Endometrial microvascular endothelial cells (primary cell): Measurements from ENCODE around the gene SLC25A52. TPM values are rescaled to one million over a fixed set of nuclear protein-coding genes. Genes with fewer than 3 reads are reported as not detected.
"Not testable (repeated sequence)": the region's sequence is repeated elsewhere in the genome, so short reads cannot be mapped to it uniquely, and the experiment has no call there.

Source experiments
- in situ Hi-C: cut with HindIII; loops from 2 replicates; pipeline ENCODE4 v1.10.0; 2017; ENCODE audit warnings: low sequenced_read_pairs, low pct_unique_long_range_greater_than_20kb; ENCODE audit errors: inconsistent ontology term
- total RNA-seq: library from RNA; depleted of rRNA; stranded (reverse); fragments of >200 nt; gene quantifications from one replicate; pipeline ENCODE4 v1.2.3, GENCODE V29; 2015; ENCODE audit errors: inconsistent ontology term

Gene SLC25A52, protein sequence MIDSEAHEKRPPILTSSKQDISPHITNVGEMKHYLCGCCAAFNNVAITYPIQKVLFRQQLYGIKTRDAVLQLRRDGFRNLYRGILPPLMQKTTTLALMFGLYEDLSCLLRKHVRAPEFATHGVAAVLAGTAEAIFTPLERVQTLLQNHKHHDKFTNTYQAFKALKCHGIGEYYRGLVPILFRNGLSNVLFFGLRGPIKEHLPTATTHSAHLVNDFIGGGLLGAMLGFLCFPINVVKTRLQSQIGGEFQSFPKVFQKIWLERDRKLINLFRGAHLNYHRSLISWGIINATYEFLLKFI
- not detected for total RNA-seq

DNA sequence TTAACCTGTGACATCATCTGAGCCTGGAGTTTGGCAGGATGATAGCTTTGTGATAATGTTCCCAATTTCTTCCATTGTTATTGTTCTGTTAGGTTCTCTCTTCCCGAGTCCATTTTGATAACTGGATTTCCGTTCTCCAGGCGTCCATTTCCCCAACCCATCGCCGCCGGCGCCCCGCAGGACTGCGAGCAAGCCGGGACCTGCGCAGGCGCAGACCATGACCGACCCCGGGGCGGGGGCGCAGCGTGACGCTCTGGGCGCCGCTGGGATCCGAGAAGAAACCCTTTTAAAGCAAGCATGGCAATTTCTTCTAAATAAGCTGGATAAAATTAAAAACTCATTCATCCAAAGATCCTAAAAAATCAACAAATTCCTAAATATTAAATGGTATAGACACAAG is at the start of gene SLC25A52:
Gene SLC25A52, minus strand, starts transcription at position 186 of the 400 bp plus-strand sequence. CDS start 219 bp downstream, outside the sequence.
- in situ Hi-C loops: no loop called here

DNA sequence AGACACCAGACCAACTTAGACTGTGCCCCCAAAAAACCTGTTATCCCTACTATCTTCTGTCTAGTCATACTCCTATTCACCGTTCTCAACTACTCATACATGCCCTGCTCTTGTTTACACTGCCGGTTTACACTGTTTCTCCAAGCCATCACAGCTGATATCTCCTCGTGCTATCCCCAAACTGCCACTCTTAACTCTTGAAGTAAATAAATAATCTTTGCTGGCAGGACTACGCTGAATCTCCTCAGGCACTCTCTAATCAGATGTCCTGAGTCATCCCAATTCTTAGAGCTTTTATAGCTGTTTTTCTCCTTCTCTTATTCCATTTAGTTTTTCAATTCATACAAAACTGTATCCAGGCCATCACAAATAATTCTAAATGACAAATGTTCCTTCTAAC is 48.4 kb upstream of the SLC25A52 start:
- in situ Hi-C loops: not testable (repeated sequence)

DNA sequence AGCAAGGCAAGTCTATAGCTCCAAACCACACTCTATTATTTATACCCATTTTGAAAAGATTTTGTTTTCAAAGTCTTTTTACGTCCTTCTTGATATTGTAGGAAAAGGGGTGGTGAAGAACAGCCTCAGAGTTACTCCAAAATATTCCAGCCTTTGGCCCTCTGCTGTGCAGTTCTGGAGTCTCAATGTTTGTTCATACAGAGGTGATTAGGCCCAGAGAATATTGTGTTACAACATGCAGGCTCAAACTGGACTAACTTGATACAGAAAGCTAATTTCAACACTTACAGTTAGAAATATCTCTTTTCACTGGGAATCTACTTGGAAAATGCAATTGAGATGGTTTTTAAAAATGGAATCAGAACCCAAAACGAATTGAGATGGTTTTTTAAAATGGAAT is 40.4 kb upstream of the SLC25A52 start:
- in situ Hi-C loops: no loop called here

DNA sequence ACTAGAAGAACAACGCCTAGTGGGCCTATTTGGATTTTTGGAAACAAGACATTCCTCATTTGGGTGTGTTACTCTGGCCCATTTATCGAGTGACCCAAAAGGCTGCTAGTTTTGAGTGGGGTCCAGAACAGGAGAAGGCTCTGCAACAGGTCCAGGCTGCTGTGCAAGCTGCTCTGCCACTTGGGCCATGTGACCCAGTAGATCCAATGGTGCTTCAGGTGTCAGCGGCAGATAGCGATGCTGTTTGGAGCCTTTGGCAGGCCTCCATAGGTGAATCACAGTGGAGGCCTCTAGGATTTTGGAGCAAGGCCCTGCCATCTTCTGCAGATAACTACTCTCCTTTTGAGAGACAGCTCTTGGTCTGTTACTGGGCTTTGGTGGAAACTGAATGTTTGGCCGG is 38.6 kb upstream of the SLC25A52 start:
- in situ Hi-C loops: not testable (repeated sequence)

DNA sequence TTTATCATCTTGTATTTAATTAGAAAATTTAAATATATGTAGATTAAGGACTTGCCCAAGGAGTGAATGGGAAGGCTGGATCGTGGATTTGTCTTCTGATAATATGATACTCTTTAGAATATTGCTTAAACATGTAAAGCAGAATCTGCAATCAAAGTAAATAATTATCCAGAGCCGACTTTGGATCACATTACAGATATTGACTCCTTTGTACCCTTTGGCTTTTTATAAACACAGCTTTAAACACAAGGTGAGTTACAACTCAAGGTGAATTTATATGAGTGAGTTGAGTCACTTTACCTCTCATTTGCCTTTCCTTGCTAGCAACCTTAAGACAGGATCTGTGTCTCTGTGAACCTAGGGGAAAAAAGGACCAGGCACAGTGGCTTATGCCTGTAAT is 37.7 kb upstream of the SLC25A52 start:
- in situ Hi-C loops: no loop called here

DNA sequence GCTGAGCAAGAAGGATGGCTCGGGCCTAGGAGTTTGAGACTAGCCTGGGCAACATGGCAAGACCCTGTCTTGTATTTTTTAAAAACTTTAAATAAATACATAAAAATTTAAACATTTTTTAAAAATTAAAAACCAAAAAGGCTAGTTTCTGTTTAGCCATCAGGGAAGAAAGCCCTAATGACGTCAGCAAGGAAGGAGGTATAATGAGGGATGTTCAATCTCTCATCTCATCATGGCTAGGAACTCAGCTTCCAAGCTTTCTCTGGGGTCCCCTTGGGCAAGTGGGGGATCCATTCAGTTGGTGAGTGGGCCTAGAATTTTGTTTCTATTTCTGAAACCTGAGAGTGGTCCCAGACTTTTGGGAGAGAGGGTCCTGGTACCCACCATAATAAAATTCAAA is 35.1 kb upstream of the SLC25A52 start:
- in situ Hi-C loops: no loop called here

DNA sequence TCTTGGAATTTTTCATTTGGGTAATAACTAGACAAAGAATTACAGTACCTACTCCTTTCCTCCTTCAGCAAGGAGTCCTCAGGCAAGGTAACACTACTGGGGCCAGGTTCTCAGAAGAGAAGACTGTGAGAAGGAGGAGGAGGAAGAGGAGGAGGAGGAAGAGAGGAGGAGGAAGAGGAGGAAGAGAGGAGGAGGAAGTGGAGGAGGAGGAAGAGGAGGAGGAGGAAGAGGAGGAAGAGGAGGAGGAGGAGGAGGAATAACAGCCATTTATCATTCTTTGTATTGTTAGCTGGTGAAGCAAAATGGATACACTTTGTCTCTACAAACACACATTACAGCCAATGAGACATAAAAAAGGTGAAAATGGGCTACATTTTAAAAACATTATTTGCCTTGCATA is 32.9 kb upstream of the SLC25A52 start:
- in situ Hi-C loops: no loop called here

DNA sequence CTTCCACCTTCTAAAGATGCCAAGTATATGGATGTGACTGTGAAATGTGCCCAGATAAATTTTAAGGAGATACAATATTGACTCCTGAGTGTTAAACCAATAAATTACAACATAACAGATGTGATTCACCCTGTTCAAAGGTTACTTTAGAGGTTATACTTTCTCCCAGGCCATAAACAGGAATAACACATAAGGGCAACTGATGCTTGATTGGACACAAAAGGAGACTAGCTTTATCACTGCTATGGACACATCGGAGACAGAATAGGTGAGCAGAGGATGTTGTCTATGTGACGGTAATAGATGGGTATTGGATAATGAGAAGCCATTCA is 31.9 kb upstream of the SLC25A52 start:
- in situ Hi-C loops: no loop called here

DNA sequence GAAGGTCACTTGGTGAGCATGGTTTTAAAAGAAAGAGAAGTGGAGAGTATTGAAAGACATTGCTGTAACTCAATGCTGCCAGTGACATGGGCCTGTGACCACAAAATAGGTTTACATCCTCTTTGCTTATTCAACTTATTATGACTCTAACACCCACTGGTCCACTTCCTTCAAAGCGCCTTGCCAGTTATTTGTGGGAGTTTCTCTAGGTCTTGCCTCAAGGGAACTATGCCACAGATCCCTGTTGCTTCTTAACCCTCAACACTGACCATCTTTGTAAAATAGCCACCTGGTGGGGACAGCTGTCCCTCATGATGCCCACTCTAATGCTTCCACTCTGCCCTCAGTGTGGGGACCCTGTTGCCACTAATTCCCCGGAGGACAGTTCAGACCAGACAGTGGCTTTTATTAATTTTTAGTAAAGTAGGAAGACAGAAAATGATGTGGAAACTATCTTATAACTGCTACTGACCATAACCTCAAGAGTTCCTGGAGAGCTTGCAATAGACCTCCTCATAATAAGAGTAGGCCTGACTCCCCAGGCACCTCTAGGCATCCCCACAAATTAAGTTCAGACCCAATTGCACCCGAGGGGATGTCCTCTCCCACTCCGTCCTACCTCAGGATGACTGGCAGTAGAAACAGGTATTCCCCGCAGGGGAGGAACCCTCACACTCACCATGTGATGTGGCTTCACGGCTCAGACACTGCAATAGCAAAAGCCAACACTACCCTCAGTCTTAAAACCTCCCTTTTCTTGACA is 31.3 kb upstream of the SLC25A52 start:
- in situ Hi-C loops: no loop called here

DNA sequence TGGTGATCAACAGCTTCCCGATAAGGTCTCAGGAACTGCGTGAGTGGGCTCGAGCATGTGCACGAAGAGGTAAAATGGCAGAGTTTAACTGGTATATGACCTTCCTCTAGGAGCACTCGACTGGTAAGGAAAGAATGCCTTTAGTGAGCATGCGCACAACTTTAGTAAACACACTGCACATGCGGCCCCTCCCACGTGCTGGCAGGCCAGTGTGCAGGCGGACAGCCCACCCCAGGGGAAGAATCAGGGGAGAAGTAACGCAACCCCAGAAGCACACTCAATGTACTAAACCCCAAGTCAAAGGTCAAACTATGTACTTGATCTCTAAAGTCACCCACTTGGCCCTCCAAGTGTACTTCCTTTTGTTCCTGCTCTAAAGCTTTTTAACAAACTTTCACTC is 28.7 kb upstream of the SLC25A52 start:
- in situ Hi-C loops: no loop called here

DNA sequence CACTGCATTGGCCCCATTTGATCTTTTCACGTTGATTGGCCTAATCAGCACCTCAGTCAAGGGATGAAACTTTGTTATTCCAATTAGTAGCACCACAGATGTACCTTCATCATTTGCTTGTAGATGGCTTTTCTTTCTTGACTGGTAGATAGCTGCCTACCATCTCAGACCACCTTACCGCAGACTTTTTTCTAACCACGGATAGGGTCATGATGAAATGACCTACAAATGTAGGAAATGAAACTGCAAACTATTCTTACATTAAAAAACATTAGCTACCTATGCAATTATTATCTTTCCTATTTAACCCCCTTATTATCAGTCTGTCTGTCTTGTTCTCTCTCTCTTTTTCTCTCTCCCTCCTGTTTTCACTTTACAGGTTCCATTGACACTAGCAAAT is 22.4 kb upstream of the SLC25A52 start:
- in situ Hi-C loops: no loop called here

DNA sequence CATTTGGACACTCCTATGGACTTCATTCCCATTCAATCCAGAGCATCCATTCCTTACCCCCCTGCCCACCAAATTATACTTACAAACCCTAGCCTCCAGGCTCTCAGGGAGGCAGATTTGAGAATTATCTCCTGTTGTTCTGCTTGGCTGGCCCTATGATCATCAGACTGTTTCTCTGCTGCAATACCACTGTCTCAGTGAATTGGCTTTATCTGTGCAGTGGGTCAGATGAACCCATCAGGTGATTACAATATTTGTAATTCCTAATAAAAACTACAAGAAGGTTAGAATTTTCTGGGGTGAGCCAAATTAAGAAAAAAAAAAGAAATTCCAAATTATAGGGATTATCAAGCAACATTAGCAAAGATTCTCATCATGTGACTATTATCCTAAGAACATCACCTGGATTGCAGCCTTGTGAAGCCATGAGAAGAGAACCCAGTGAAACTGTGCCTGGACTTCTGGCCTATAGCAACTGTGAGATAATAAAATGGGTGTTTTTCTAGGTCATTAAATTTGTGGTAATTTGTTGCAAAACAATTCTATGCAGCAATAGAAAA is 17.8 kb upstream of the SLC25A52 start:
- in situ Hi-C loops: no loop called here

DNA sequence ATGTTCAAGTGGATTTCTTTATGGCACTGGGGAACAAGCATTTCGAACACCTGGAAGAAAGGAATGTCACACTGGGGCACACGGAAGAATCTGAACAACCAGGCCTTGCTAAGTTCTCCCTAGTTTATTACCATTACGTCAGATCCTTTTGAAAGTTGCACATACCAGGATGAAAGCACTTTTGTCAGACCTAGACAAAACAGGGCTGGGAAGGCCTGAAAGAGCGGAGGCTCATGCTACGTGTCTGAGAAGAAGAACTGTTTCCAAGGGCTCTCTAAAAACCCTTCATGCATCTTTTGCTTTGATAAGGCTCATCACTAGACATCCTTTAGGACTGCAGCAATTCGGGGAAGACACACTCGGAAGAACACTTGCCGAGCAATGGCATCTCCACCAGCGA is 15.4 kb upstream of the SLC25A52 start:
- in situ Hi-C loops: no loop called here

DNA sequence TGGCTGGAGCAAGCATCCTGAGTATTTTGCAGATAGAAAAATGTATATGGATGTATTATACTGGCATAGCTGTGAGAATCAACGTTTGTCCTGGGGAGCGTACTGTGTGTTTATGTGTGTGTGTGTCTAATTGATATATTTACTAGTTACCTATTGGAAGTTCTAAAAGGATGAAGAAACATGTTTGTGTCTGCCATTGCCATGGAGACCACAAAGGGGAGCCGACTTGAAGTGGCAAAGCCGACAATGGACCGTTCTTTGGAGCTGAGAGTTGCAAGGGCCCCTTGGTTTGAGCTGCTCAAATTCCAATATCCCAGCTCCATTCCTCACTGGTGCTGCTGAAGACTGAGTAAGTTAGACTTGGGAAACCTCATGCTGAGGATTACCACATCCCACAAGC is 14.3 kb upstream of the SLC25A52 start:
- in situ Hi-C loops: no loop called here

DNA sequence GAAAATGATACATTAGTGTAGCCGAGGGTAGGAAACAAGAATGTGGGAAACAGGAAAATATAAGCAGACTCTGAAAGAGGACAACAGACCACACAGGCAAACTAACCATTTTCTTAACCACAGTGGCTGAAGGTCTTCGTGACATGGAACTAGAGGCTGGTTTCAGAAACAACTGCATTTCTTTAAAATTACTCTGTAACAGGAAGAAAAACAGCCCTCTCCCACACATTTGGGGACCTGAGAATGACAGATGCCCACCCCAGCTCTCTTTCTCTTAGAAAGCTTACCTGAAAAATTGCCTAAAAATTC is 13.8 kb upstream of the SLC25A52 start:
- in situ Hi-C loops: no loop called here

DNA sequence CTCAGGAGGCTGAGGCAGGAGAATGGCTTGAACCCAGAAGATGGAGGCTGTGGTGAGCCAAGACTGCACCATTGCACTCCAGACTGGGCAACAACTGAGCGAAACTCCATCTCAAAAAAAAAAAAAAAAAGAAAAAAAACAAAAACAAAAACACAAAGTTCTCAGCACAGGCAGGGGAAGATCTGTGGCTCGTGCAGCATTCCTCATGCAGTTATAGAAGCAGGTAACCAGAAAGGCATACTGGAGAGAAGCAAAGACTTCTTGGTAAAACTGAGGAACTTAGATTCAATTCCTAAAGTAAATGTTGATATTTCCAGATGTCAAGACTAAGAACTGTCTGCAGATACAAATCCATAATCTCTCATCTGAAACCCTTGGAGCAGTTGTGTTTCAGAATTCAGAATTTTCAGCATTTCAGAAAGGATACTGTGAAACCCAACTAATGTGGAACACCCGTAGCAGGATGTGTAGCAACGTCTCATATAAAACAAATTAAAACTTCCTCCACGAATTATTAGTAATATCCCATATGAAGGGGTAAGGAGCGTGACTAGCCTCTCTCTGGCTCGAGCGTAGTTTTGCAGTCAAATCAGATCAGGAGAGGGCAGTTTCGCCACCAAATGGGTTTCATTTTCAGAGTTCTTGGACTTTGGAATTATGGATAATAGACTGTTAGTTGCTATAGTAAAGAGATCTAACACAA is 13.2 kb upstream of the SLC25A52 start:
- in situ Hi-C loops: no loop called here

DNA sequence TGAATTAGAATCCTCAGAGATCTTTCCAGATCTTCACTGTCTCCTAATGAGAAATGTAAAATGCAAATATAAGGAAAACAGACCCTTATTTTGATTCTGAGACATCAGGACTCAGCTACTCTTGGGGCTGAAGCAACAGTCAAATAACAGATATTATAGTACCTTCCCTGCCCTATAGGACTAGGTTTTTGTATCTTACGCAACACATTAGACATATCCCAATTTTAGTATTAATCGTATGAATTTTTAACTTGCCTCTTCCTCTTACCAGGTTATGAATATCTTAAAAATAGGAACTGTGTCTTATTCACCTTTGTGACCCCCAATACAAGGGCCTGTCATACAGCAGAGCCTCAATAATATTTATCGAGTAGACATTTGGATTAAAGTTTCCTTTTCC is 12.0 kb upstream of the SLC25A52 start:
- in situ Hi-C loops: no loop called here

DNA sequence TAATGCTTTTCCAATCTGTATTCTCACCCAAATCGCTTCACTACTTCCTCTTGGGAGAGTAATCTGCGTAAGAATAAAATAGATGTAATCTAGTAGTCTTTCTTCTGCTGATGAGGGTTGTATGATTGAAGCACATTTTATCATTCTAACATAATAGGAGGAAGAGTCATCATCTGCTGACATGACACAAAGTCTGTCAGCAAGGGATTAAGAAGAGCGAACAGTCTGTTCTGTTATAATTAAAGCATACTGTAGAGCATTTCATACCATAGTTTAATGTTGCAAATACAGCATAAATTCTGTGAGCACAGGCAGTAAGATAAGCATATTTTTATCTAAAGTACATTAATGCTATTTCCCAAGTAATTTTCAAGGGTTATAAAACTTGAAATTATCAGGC is 10.4 kb downstream of the SLC25A52 start:
- in situ Hi-C loops: no loop called here

DNA sequence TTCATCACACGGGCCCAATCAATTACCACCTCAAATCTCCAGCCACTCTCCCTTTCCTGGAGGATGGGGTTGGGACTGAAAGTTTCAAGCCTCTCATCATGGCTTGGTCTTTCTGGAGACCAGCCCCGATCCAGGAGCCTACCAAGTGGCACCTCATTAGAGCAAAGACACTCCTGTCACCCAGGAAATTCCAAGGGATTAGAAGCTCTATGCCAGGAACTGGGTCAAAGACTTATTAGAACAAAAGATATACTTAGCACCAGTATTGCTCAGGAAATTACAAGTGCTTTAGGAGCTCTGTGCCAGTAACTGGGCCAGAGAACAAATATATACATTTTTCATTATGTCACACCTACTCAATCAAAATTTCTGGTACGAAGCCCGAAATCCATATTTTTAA is 14.3 kb downstream of the SLC25A52 start:
- in situ Hi-C loops: no loop called here
